ENCODE data around the gene SREBF1.

SREBF1 gene

GRCh38 chr17:17836818-17837379, at the start of gene SREBF1:
SREBF1 (minus strand) TSS chr17:17836986; CDS start chr17:17836817, 169 bp downstream.
- DNase-seq: peak; percentile 80

DNA sequence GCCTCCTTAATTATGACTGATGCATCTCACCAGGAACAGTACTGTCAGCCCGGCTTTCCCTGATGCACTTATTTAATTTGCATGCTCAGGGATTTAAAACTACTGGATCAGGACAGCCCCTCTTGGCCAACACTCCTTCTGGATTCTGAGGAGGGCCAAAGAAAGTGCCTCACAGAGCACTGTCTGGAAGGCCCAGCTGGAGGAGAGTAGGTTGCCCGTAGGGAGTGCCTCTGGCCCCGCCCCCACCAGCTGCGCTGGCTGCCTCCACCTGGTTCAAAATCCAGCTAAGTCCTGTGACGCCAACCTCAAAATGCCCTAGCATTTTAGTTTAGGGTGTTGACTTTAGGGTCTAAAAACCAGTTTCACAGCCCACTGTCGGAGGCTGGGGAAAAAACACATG, 49.4 kb upstream of the SREBF1 start:
- DNase-seq: no peak

DNA sequence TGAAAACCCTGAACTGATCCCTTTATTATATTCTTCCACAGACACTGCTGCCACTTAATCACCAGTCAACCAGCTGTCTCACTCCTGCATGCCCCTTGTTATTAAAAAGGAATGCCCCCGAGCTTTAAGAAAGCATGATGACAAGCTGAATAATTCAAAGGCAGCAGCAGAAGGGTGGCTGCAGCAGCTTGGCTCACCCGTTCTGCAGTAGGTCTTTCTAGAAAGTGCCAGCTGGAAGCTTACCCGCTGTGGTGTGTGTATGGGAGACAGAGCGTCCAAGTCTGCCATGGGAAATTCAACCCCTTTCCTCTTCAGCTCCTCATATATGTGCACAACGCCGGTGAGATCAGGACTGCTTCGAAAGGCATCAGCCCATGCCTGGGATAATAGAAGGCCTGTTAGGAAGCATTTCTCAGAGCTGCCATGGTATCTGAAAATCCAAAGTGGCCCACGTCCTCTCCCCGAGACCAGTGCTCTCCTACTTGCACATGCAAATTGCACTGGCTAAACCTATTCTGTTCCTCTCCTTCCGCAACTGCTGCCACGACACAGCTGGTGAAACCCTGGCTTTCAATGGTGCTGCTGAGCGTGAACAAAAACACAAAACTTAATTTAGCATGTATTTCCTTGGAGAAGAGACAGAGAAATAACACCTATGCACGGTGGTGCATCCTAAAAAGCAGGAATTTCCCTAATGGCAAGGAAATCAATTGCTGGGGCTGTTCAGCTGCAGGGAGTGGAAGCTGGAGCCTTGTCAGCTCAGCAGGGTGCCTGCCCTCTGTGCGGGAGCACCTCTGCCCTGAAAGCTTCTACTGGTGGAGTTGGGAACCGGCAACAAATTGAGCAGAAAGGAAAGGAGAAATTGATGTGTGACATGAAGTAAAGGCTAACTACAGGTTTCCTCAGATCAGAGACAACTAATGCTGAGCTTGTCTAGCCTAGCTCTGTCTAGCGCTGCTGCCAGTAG, 47.9 kb upstream of the SREBF1 start:
- no peak for DNase-seq

DNA sequence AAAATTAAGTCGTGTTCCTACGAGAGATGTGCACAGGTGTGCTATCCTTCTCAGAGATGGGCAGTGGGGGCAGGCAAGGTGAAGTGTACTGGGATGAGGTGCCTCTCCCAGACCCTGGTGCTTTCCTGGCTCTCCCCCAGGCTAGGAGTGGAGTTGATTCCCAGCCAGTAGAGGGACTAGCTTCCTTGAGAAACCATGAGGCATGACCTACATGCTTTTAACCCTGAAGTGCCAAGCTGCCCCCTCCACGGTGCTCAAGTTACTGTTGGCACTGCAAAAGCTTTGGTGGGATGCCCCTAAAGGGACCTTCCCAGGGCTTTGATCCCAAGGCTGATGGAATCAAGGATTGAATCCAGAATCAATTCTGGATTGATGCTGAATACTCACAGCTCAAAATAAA, 47.0 kb upstream of the SREBF1 start:
- no peak for DNase-seq

- DNase-seq: no peak
Measured at GRCh38 chr17:17882082-17882581, 45.3 kb upstream of the SREBF1 start.

GRCh38 chr17:17880577-17881196, 43.9 kb upstream of the SREBF1 start:
- no peak for DNase-seq

GRCh38 chr17:17877529-17878358, 41.0 kb upstream of the SREBF1 start:
- peak; percentile 91 for DNase-seq

- DNase-seq: no peak
Measured at GRCh38 chr17:17876959-17877528, 40.3 kb upstream of the SREBF1 start.

- peak; percentile 90 for DNase-seq
Measured at GRCh38 chr17:17874478-17874877, 37.7 kb upstream of the SREBF1 start.

DNA sequence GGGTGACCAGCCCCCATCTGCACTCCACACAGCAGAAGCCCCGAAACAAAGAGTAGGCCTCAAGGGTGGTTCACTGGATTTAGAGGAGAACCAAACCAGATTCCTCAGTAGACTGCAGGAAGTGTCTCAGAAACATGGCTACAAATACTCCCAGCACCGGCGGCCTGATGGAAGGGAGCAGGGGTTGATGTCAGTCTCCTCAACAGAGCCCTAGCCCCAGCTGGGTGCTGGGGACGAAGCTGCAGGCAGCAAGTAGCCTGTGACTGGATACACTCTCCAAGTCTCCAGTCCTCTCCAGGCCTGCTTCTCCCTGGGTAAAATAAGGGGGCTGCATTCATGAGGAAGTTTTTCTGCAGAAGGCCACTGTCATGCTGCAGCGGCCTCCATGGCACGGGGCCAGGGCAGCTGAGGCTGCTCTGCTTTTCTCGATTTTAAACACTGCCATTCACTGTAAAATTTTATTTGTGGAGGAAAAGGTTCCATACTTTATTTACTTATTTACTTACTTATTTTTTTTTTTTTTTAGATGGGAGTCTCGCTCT, 36.7 kb upstream of the SREBF1 start:
- DNase-seq: no peak

- peak; percentile 76 for DNase-seq
Measured at GRCh38 chr17:17872547-17873345, 36.0 kb upstream of the SREBF1 start.

- DNase-seq: peak; percentile 72
Measured at GRCh38 chr17:17871913-17872312, 35.1 kb upstream of the SREBF1 start.

- DNase-seq: no peak
Measured at GRCh38 chr17:17870247-17870646, 33.5 kb upstream of the SREBF1 start.

GRCh38 chr17:17868641-17869522, 32.1 kb upstream of the SREBF1 start:
- no peak for DNase-seq

- no peak for DNase-seq
Measured at GRCh38 chr17:17866897-17867296, 30.1 kb upstream of the SREBF1 start.

- DNase-seq: peak; percentile 40
Measured at GRCh38 chr17:17866425-17866824, 29.6 kb upstream of the SREBF1 start.

- no peak for DNase-seq
Measured at GRCh38 chr17:17865035-17865434, 28.2 kb upstream of the SREBF1 start.

DNA sequence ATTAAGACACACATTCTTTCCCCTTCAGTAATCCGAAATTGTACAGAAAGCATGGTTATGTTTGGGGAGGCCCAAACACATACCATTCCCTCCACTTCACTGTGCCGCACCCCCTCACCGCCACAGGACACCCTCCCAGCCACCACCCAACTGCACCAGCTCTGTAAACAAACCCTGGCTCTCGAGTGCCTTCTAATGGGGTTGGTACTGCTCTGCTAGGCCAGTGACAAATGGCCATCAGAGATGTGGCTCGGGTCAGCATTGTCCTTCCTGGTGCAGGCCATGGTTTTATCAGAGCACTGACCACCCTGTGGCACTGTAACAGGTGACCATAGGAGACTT, 24.0 kb upstream of the SREBF1 start:
- no peak for DNase-seq

- DNase-seq: peak; percentile 88
Measured at GRCh38 chr17:17859909-17860765, 23.4 kb upstream of the SREBF1 start.

Data from islet precursor cell (in vitro differentiated cells).